PC-3 (cell line): ENCODE data around the gene YWHAQ. TPM values are rescaled to one million over a fixed set of nuclear protein-coding genes. Genes with fewer than 3 reads are reported as not detected.

Experiments
- ATAC-seq: fragments of 200-7000 bp; cut with Tn5 transposase; 2 replicates; pipeline ENCODE4 v1.9.1; 2020; ENCODE audit warnings: mild to moderate bottlenecking, moderate library complexity
- BruUV-seq: library from RNA; stranded (reverse); fragments of 400-500 nt; replicated peaks from 2 replicates; lab custom pipeline; 2021; lab: Mats Ljungman, UMichigan
- CTCF ChIA-PET: fragments of 300-600 bp; sonication (Branson Sonifier 250); formaldehyde crosslinking; loops from one replicate; lab custom pipeline; 2022; ENCODE audit warnings: antibody characterized with exemption; lab: Charles Lee
- POLR2A ChIA-PET: fragments of 300-600 bp; sonication (Branson Sonifier 250); formaldehyde crosslinking; loops from one replicate; lab custom pipeline; 2022; ENCODE audit warnings: antibody characterized with exemption; ENCODE audit not compliant: unreplicated experiment; lab: Charles Lee
- DNase-seq: peaks from one replicate; pipeline ENCODE4 v3.0.0-alpha.2; 2015
- H2AFZ ChIP-seq: fragments of 300-600 bp; sonication (generic); 2 replicates; pipeline ENCODE4 v1.6.0; 2016; ENCODE audit warnings: antibody characterized with exemption, low read length
- H3F3A ChIP-seq: fragments of 300-600 bp; sonication (generic); one replicate; pipeline ENCODE4 v1.6.0; 2017; ENCODE audit warnings: antibody characterized with exemption, low read length, control low read depth, mild to moderate bottlenecking; ENCODE audit not compliant: unreplicated experiment
- H3K27ac ChIP-seq: fragments of 300-600 bp; sonication (generic); 2 replicates; pipeline ENCODE4 v1.5.1; 2016; ENCODE audit warnings: mild to moderate bottlenecking, low read length
- H3K27me3 ChIP-seq: fragments of 300-600 bp; sonication (generic); 2 replicates; pipeline ENCODE4 v1.6.1; 2016; ENCODE audit warnings: low read length, mixed read lengths
- H3K36me3 ChIP-seq: fragments of 300-600 bp; sonication (generic); 2 replicates; pipeline ENCODE4 v1.6.1; 2016; ENCODE audit warnings: low read depth, mixed run types, low read length, mixed read lengths
- H3K4me1 ChIP-seq: fragments of 300-600 bp; sonication (generic); 2 replicates; pipeline ENCODE4 v1.5.1; 2016; ENCODE audit warnings: low read length; ENCODE audit not compliant: insufficient read depth
- H3K4me2 ChIP-seq: fragments of 300-600 bp; sonication (generic); 2 replicates; pipeline ENCODE4 v1.6.0; 2016; ENCODE audit warnings: low read length
- H3K4me3 ChIP-seq: fragments of 300-600 bp; sonication (generic); 2 replicates; pipeline ENCODE4 v1.5.1; 2016; ENCODE audit warnings: mild to moderate bottlenecking, low read length, mixed read lengths
- H3K79me2 ChIP-seq: fragments of 300-600 bp; sonication (generic); 2 replicates; pipeline ENCODE4 v1.6.1; 2017; ENCODE audit warnings: low read length, mixed read lengths
- H3K9ac ChIP-seq: fragments of 300-600 bp; sonication (generic); 2 replicates; pipeline ENCODE4 v1.6.0; 2016; ENCODE audit warnings: mild to moderate bottlenecking, low read length
- H3K9me2 ChIP-seq: fragments of 300-600 bp; sonication (generic); replicated peaks from 2 replicates; pipeline ENCODE4 v1.6.1; 2016; ENCODE audit warnings: mixed run types, low read length, mixed read lengths
- H3K9me3 ChIP-seq: fragments of 300-600 bp; sonication (generic); 2 replicates; pipeline ENCODE4 v1.6.1; 2016; ENCODE audit warnings: low read length, mixed read lengths
- H4K20me1 ChIP-seq: fragments of 300-600 bp; sonication (generic); 2 replicates; pipeline ENCODE4 v1.6.1; 2016; ENCODE audit warnings: low read length, mixed read lengths
- EZH2 ChIP-seq: fragments of 300-600 bp; sonication (generic); IDR thresholded peaks from one replicate; pipeline ENCODE4 v1.6.1; 2017; ENCODE audit warnings: antibody characterized with exemption, mild to moderate bottlenecking, low read length; ENCODE audit not compliant: unreplicated experiment
- EZH2phosphoT487 ChIP-seq: fragments of 300-600 bp; sonication (generic); IDR thresholded peaks from 2 replicates; pipeline ENCODE4 v1.6.1; 2018; ENCODE audit warnings: mild to moderate bottlenecking, antibody characterized with exemption, low read length, borderline replicate concordance
- intact Hi-C: fragments of 100-400 bp; cut with micrococcal nuclease; formaldehyde crosslinking; loops from 2 replicates; pipeline ENCODE4 v1.9.0; 2023
- total RNA-seq: library from RNA; depleted of rRNA; stranded (reverse); fragments of >200 nt; gene quantifications from 2 replicates; pipeline ENCODE4 v1.2.3, GENCODE V29; 2014
- TF ChIP-seq, protein P1 (sequence below): fragments of 300-600 bp; sonication (generic); conservative IDR thresholded peaks from 2 replicates; pipeline ENCODE4 v1.5.1; 2017; ENCODE audit warnings: antibody characterized with exemption, low read depth, mild to moderate bottlenecking, low read length

The YWHAQ gene
- total RNA-seq, 1 experiment from 2014 or later: 377 TPM

GRCh38 chr2:9582624-9583023 lies 48.2 kb downstream of the YWHAQ start:
- no TSS peak for BruUV-seq
- TF ChIP-seq, protein P1, sequence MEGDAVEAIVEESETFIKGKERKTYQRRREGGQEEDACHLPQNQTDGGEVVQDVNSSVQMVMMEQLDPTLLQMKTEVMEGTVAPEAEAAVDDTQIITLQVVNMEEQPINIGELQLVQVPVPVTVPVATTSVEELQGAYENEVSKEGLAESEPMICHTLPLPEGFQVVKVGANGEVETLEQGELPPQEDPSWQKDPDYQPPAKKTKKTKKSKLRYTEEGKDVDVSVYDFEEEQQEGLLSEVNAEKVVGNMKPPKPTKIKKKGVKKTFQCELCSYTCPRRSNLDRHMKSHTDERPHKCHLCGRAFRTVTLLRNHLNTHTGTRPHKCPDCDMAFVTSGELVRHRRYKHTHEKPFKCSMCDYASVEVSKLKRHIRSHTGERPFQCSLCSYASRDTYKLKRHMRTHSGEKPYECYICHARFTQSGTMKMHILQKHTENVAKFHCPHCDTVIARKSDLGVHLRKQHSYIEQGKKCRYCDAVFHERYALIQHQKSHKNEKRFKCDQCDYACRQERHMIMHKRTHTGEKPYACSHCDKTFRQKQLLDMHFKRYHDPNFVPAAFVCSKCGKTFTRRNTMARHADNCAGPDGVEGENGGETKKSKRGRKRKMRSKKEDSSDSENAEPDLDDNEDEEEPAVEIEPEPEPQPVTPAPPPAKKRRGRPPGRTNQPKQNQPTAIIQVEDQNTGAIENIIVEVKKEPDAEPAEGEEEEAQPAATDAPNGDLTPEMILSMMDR: no peak
- no peak for TF ChIP-seq EZH2
- no peak for TF ChIP-seq EZH2phosphoT487
- no peak overlapping the region for H2AFZ ChIP-seq
- no peak overlapping the region for H3K27ac ChIP-seq
- ChIA-PET POLR2A (no interaction called here), CTCF (no interaction called here)
- intact Hi-C loops: no loop called here
- ATAC-seq (no peak), DNase-seq (no peak)
- H3K27me3 ChIP-seq: no peaks in the 10 kb centered on the region
- H4K20me1 ChIP-seq: 0 out of 2 replicates have a peak, but pooled peaks cover 12% of the 10 kb centered on the region
- H3K4me1 ChIP-seq: no peaks in the 10 kb centered on the region
- no peak overlapping the region for H3K4me3 ChIP-seq
- peaks cover 37% of the 10 kb centered on the region for H3K36me3 ChIP-seq
- H3K9me2 ChIP-seq: no peaks in the 10 kb centered on the region
- H3K9ac ChIP-seq: no peak overlapping the region
- H3K4me2 ChIP-seq: no peak overlapping the region
- no peaks in the 10 kb centered on the region for H3F3A ChIP-seq
- no peaks in the 10 kb centered on the region for H3K9me3 ChIP-seq
- H3K79me2 ChIP-seq: peaks cover 24% of the 10 kb centered on the region; the same call in 1 of the 2 replicates

GRCh38 chr2:9578467-9579235 lies 52.1 kb downstream of the YWHAQ start:
- ATAC-seq (no peak), DNase-seq (no peak)
- no peaks in the 10 kb centered on the region for H3K27me3 ChIP-seq
- no peaks in the 10 kb centered on the region for H4K20me1 ChIP-seq
- ChIA-PET CTCF (no interaction called here), POLR2A (no interaction called here)
- no peak for TF ChIP-seq EZH2
- TF ChIP-seq EZH2phosphoT487: no peak
- TF ChIP-seq, protein P1: no peak
- intact Hi-C loops: no loop called here
- H3K4me2 ChIP-seq: no peak overlapping the region
- no TSS peak for BruUV-seq
- no peak overlapping the region for H3K4me3 ChIP-seq
- no peak overlapping the region for H2AFZ ChIP-seq
- H3K79me2 ChIP-seq: no peaks in the 10 kb centered on the region
- H3K9me3 ChIP-seq: no peaks in the 10 kb centered on the region
- no peaks in the 10 kb centered on the region for H3K4me1 ChIP-seq
- H3K9ac ChIP-seq: no peak overlapping the region
- H3K27ac ChIP-seq: no peak overlapping the region
- H3K9me2 ChIP-seq: no peaks in the 10 kb centered on the region
- H3F3A ChIP-seq: no peaks in the 10 kb centered on the region
- peaks cover 5% of the 10 kb centered on the region; the same call in 1 of the 2 replicates for H3K36me3 ChIP-seq

- CTCF ChIA-PET: no interaction called here
- TF ChIP-seq, protein P1: no peak
- TF ChIP-seq EZH2phosphoT487: no peak
- no peak for TF ChIP-seq EZH2
- H3K9me3 ChIP-seq: no peaks in the 10 kb centered on the region
- no peaks in the 10 kb centered on the region for H4K20me1 ChIP-seq
- no peak overlapping the region for H3K9ac ChIP-seq
- no peaks in the 10 kb centered on the region for H3K9me2 ChIP-seq
- H3K36me3 ChIP-seq: no peaks in the 10 kb centered on the region
- intact Hi-C loops: no loop called here
- no peak overlapping the region for H3K4me2 ChIP-seq
- no peak overlapping the region for H3K27ac ChIP-seq
- no peak overlapping the region for H3K4me3 ChIP-seq
- DNase-seq: no peak
- ATAC-seq: no peak
- H3F3A ChIP-seq: no peaks in the 10 kb centered on the region
- no peak overlapping the region for H2AFZ ChIP-seq
- POLR2A ChIA-PET: no interaction called here
- no TSS peak for BruUV-seq
- H3K27me3 ChIP-seq: no peaks in the 10 kb centered on the region
- H3K79me2 ChIP-seq: no peaks in the 10 kb centered on the region
- no peaks in the 10 kb centered on the region for H3K4me1 ChIP-seq
Measured at GRCh38 chr2:9574331-9574730, 56.5 kb downstream of the YWHAQ start.
